MCF 10A (cell line): Measurements from ENCODE around the gene KLF15. TPM values are rescaled to one million over a fixed set of nuclear protein-coding genes. Genes with fewer than 3 reads are reported as not detected.
A peak's percentile ranks its signal among the peaks of the same experiment; 100 is the strongest.

Experiments used
- BruUV-seq: library from RNA; stranded (reverse); fragments of 400-500 nt; replicated peaks from 2 replicates; lab custom pipeline; 2021; lab: Mats Ljungman, UMichigan
- CTCF ChIA-PET: fragments of 300-600 bp; sonication (Branson Sonifier 250); formaldehyde crosslinking; extraction: SDS; loops from one replicate; lab custom pipeline; 2021; ENCODE audit warnings: antibody characterized with exemption, inconsistent platforms; lab: Yijun Ruan, JAX
- POLR2A ChIA-PET: fragments of 300-600, 350-650 bp; sonication (Branson Sonifier 250); formaldehyde crosslinking; extraction: SDS; loops from one replicate; lab custom pipeline; 2020; ENCODE audit warnings: antibody characterized with exemption, inconsistent platforms; lab: Yijun Ruan, JAX
- DNase-seq: peaks from one replicate; pipeline ENCODE4 v3.0.0-alpha.2; 2018; ENCODE audit not compliant: unreplicated experiment
- H3K27ac Mint-ChIP-seq: one replicate; pipeline ENCODE4 v1.8.0; 2022; ENCODE audit warnings: mild to moderate bottlenecking, low read depth, mixed read lengths; ENCODE audit not compliant: unreplicated experiment
- H3K27me3 Mint-ChIP-seq: one replicate; pipeline ENCODE4 v1.8.0; 2022; ENCODE audit warnings: mixed read lengths; ENCODE audit not compliant: insufficient read depth, unreplicated experiment
- H3K36me3 Mint-ChIP-seq: one replicate; pipeline ENCODE4 v1.8.0; 2022; ENCODE audit warnings: mild to moderate bottlenecking, moderate library complexity, mixed read lengths; ENCODE audit not compliant: insufficient read depth, unreplicated experiment
- H3K4me1 Mint-ChIP-seq: one replicate; pipeline ENCODE4 v1.8.0; 2022; ENCODE audit warnings: mixed read lengths; ENCODE audit not compliant: insufficient read depth, unreplicated experiment
- H3K4me3 Mint-ChIP-seq: one replicate; pipeline ENCODE4 v1.8.0; 2022; ENCODE audit warnings: mild to moderate bottlenecking, moderate library complexity, mixed read lengths; ENCODE audit not compliant: unreplicated experiment
- H3K9me3 Mint-ChIP-seq: one replicate; pipeline ENCODE4 v1.8.0; 2022; ENCODE audit warnings: mixed read lengths; ENCODE audit not compliant: unreplicated experiment
- intact Hi-C: fragments of 100-400 bp; cut with micrococcal nuclease; formaldehyde crosslinking; loops from 2 replicates; pipeline ENCODE4 v1.14.1; 2022
- total RNA-seq: library from RNA; stranded (reverse); gene quantifications from 2 replicates; pipeline ENCODE4 v1.2.3, GENCODE V29; 2022
- TF ChIP-seq, protein P1 (sequence below): fragments of 200-600 bp; IDR thresholded peaks from one replicate; pipeline ENCODE4 v1.8.0; 2022; ENCODE audit warnings: antibody characterized with exemption, mild to moderate bottlenecking; ENCODE audit not compliant: unreplicated experiment

The KLF15 gene
- total RNA-seq, 1 experiment from 2014 or later = 8.3 TPM

DNA sequence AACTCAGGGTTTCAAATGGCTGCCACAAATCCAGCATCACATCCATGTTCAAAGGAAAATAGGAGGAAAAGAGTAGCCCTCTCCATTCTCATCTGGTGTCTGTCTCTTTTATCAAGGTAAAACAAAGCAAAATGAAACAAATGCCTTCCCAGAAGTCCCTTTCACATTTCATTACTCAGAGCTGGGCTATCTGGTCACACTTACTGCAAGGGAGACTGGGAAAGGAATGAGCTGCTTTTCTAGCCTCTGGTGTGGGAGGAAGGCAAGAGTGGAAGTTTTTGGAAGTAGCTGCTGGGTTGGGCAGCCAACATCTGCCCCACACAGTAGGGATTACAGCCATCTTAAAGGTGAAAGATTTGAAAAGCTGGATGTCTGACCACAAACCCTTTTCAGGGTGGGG lies 51.8 kb downstream of the KLF15 start:
- ChIA-PET CTCF (interaction anchor here (0.7 kb wide), 1 partner anchor 107 kb away, joined by 3 read pairs; no protein-coding TSS in a partner anchor), POLR2A (no interaction called here)
- Mint-ChIP-seq H3K4me1 (no peaks in the 10 kb centered on the region), H3K27ac (no peak overlapping the region), H3K36me3 (peaks cover 6% of the 10 kb centered on the region), H3K9me3 (peaks cover 34% of the 10 kb centered on the region), H3K4me3 (no peak overlapping the region), H3K27me3 (no peaks in the 10 kb centered on the region)
- intact Hi-C loops = no loop called here
- TF ChIP-seq, protein P1, sequence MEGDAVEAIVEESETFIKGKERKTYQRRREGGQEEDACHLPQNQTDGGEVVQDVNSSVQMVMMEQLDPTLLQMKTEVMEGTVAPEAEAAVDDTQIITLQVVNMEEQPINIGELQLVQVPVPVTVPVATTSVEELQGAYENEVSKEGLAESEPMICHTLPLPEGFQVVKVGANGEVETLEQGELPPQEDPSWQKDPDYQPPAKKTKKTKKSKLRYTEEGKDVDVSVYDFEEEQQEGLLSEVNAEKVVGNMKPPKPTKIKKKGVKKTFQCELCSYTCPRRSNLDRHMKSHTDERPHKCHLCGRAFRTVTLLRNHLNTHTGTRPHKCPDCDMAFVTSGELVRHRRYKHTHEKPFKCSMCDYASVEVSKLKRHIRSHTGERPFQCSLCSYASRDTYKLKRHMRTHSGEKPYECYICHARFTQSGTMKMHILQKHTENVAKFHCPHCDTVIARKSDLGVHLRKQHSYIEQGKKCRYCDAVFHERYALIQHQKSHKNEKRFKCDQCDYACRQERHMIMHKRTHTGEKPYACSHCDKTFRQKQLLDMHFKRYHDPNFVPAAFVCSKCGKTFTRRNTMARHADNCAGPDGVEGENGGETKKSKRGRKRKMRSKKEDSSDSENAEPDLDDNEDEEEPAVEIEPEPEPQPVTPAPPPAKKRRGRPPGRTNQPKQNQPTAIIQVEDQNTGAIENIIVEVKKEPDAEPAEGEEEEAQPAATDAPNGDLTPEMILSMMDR = no peak
- no TSS peak for BruUV-seq
- DNase-seq = no peak

DNA sequence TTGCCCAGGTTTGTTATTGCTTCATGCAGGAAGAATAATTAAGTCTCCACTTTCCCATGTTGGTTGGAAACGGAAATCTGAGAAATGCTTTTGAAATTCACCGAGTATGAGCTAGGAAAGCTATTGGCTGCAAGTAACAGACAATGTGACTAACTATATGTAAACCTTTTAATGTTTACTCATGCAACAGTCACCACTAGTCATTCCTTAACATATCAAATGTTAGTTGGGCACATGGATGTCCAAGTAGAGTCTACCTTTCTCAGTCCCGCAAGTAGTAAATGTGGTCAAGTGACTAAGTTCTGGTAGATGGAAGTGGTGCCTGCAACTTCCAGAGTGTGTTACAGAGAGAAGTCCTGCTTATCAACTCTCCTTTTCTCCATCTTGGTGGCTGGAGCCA lies 52.5 kb downstream of the KLF15 start:
- TF ChIP-seq, protein P1 = no peak
- intact Hi-C loops = no loop called here
- POLR2A ChIA-PET = interaction anchor here (1.5 kb wide), 1 partner anchor 20 kb away, joined by 6 read pairs; no protein-coding TSS in a partner anchor
- H3K4me3 Mint-ChIP-seq = no peak overlapping the region
- CTCF ChIA-PET = no interaction called here
- DNase-seq = peak; percentile 24
- H3K4me1 Mint-ChIP-seq = no peaks in the 10 kb centered on the region
- peaks cover 34% of the 10 kb centered on the region for H3K9me3 Mint-ChIP-seq
- H3K27me3 Mint-ChIP-seq = no peaks in the 10 kb centered on the region
- BruUV-seq = no TSS peak
- H3K27ac Mint-ChIP-seq = no peak overlapping the region
- peaks cover 6% of the 10 kb centered on the region for H3K36me3 Mint-ChIP-seq

DNA sequence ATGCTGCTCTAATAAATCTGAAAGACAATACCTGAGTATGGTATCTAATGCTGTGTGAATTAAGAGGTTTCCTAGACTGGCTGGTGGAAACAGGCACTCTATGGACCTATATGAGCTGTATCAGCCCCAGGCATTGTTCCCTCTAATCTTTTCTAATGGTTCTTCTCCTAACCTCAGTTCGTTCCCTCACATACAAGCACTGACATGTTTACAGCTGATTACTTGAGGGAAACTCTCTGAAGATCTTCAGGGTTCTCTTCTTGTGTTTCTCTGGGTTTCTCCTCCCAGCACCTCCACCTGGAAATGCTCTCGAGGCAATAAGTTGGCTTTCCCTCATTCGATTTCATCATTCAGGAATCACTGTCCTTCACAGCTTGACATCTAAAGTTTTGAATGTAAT lies 52.9 kb downstream of the KLF15 start:
- H3K4me3 Mint-ChIP-seq = no peak overlapping the region
- ChIA-PET POLR2A (interaction anchor here (1.5 kb wide), 1 partner anchor 20 kb away, joined by 6 read pairs; no protein-coding TSS in a partner anchor), CTCF (no interaction called here)
- peaks cover 34% of the 10 kb centered on the region for H3K9me3 Mint-ChIP-seq
- no TSS peak for BruUV-seq
- no peak for DNase-seq
- peaks cover 6% of the 10 kb centered on the region for H3K36me3 Mint-ChIP-seq
- H3K4me1 Mint-ChIP-seq = no peaks in the 10 kb centered on the region
- H3K27me3 Mint-ChIP-seq = no peaks in the 10 kb centered on the region
- no peak overlapping the region for H3K27ac Mint-ChIP-seq
- intact Hi-C loops = no loop called here
- TF ChIP-seq, protein P1 = no peak

DNA sequence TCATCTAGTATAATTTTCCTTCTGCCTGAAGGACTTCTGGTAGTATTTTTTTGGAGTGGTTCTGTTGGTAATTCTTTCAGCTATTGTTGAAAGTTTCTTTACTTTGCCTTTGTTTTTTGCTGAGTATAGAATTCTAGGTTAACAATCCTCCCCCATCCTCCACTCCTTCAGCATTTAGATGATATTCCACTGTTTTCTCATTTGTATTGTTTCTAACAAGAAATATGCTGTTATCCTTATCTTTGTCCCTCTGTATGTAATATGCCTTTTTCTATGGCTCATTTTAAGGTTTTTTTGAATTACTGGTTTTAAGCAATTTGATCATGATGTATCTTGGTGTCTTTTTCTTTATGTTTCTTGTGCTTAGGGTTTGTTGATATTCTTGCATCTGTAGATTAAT lies 53.9 kb downstream of the KLF15 start:
- Mint-ChIP-seq H3K27ac (no peak overlapping the region), H3K9me3 (peaks cover 24% of the 10 kb centered on the region), H3K27me3 (no peaks in the 10 kb centered on the region), H3K4me1 (no peaks in the 10 kb centered on the region), H3K36me3 (peaks cover 6% of the 10 kb centered on the region), H3K4me3 (no peak overlapping the region)
- ChIA-PET POLR2A (no interaction called here), CTCF (no interaction called here)
- TF ChIP-seq, protein P1 = no peak
- intact Hi-C loops = no loop called here
- DNase-seq = no peak
- BruUV-seq = no TSS peak
